Fibroblast of villous mesenchyme (primary cell): Measurements from ENCODE around the gene PPIL1. TPM values are rescaled to one million over a fixed set of nuclear protein-coding genes. Genes with fewer than 3 reads are reported as not detected.

ENCODE experiments used
- DNase-seq: peaks from one replicate; pipeline ENCODE4 v3.0.0-alpha.2; 2010; ENCODE audit warnings: low read depth
- H3K4me3 ChIP-seq: 2 replicates; pipeline ENCODE4 v1.5.1; 2011; ENCODE audit warnings: low read depth, mild to moderate bottlenecking, low read length
- CTCF ChIP-seq: IDR thresholded peaks from 2 replicates; pipeline ENCODE4 v1.5.1; 2012; ENCODE audit warnings: low read depth, mild to moderate bottlenecking, low read length; ENCODE audit not compliant: insufficient read depth
- total RNA-seq: library from RNA; depleted of rRNA; stranded (reverse); fragments of >200 nt; gene quantifications from 2 replicates; pipeline ENCODE4 v1.2.3, GENCODE V29; 2012

PPIL1 gene
- total RNA-seq, 1 donor: 55.3 TPM

- TF ChIP-seq CTCF: no peak
- DNase-seq: no peak
- H3K4me3 ChIP-seq: no peak overlapping the region
Observed at GRCh38 chr6:36915599-36915998, 41.0 kb upstream of the PPIL1 start.

GRCh38 chr6:36914227-36914794 is 39.7 kb upstream of the PPIL1 start:
- H3K4me3 ChIP-seq: no peak overlapping the region
- peak; percentile 47 for TF ChIP-seq CTCF
- peak; percentile 45 for DNase-seq

GRCh38 chr6:36913082-36913481 is 38.5 kb upstream of the PPIL1 start:
- DNase-seq: no peak
- TF ChIP-seq CTCF: no peak
- H3K4me3 ChIP-seq: no peak overlapping the region

GRCh38 chr6:36912586-36912985 is 38.0 kb upstream of the PPIL1 start:
- DNase-seq: peak; percentile 93
- H3K4me3 ChIP-seq: no peak overlapping the region
- no peak for TF ChIP-seq CTCF

- TF ChIP-seq CTCF: no peak
- no peak for DNase-seq
- no peak overlapping the region for H3K4me3 ChIP-seq
Observed at GRCh38 chr6:36912030-36912454, 37.4 kb upstream of the PPIL1 start.

GRCh38 chr6:36908747-36909146 is 34.1 kb upstream of the PPIL1 start:
- TF ChIP-seq CTCF: no peak
- peak; percentile 45 for DNase-seq
- no peak overlapping the region for H3K4me3 ChIP-seq

GRCh38 chr6:36907781-36908180 is 33.2 kb upstream of the PPIL1 start:
- H3K4me3 ChIP-seq: no peak overlapping the region
- DNase-seq: no peak
- no peak for TF ChIP-seq CTCF
